B cell (primary cell): Measurements from ENCODE around the gene OR4Q2. TPM values are rescaled to one million over a fixed set of nuclear protein-coding genes. Genes with fewer than 3 reads are reported as not detected.

ENCODE experiments used
- ATAC-seq: fragments of 200-7000 bp; cut with Tn5 transposase; one replicate; pipeline ENCODE4 v1.10.0; 2021; ENCODE audit warnings: low read depth, mild to moderate bottlenecking, moderate number of reproducible peaks, moderate library complexity
- CTCF ChIA-PET: fragments of 350-600 bp; sonication (Branson Sonifier 250); formaldehyde crosslinking; loops from one replicate; lab custom pipeline; 2021; ENCODE audit warnings: antibody characterized with exemption, inconsistent platforms; lab: Charles Lee
- POLR2A ChIA-PET: fragments of 350-600 bp; sonication (Branson Sonifier 250); formaldehyde crosslinking; loops from one replicate; lab custom pipeline; 2021; ENCODE audit warnings: antibody characterized with exemption; lab: Charles Lee
- DNase-seq: peaks from one replicate; pipeline ENCODE4 v3.0.0; 2013
- H2AFZ ChIP-seq: 2 replicates; pipeline ENCODE4 v1.6.1; 2012; ENCODE audit warnings: mild to moderate bottlenecking, low read depth, low read length; ENCODE audit not compliant: insufficient read depth, poor library complexity, severe bottlenecking
- H3K27ac ChIP-seq, 2 donors: 1 replicate in 1 of 2; 2 replicates in 1 of 2; pipeline ENCODE4 v1.5.1; 2012 to 2013; ENCODE audit warnings: low read length in 2 of 2, mild to moderate bottlenecking in 2 of 2, moderate library complexity in 1 of 2
- H3K27me3 ChIP-seq, 4 experiments: fragments of 200-600 bp in 1 of 4; sonication (generic) in 1 of 4; replicated peaks in 1 of 4; 1 replicate in 2 of 4; 2 replicates in 2 of 4; pipeline versions ENCODE4 v1.6.1 to v1.7.0; 2013 to 2016; ENCODE audit warnings: low read length in 3 of 4, mild to moderate bottlenecking in 2 of 4, mixed read lengths in 1 of 4, moderate library complexity in 1 of 4; ENCODE audit not compliant: insufficient read depth in 4 of 4, control insufficient read depth in 3 of 4; ENCODE audit errors: control extremely low read depth in 1 of 4
- H3K36me3 ChIP-seq, 2 experiments: replicated peaks in 1 of 2; 1 replicate in 1 of 2; 2 replicates in 1 of 2; pipeline versions ENCODE4 v1.6.1 to v1.7.1; 2013; ENCODE audit warnings: low read length in 1 of 2; ENCODE audit not compliant: insufficient read depth in 2 of 2, control insufficient read depth in 1 of 2; ENCODE audit errors: control extremely low read depth in 1 of 2, extremely low read depth in 1 of 2
- H3K4me1 ChIP-seq, 2 donors: fragments of 200-600 bp in 1 of 2; sonication (generic) in 1 of 2; 1 replicate in 1 of 2; 2 replicates in 1 of 2; pipeline versions ENCODE4 v1.5.1 to v1.6.1; 2013 to 2017; ENCODE audit warnings: low read length in 2 of 2; ENCODE audit not compliant: control insufficient read depth in 2 of 2, insufficient read depth in 2 of 2
- H3K4me2 ChIP-seq: replicated peaks from 2 replicates; pipeline ENCODE3; 2012; ENCODE audit warnings: mild to moderate bottlenecking, low read depth, low read length; ENCODE audit not compliant: poor library complexity, severe bottlenecking
- H3K4me3 ChIP-seq, 5 experiments: fragments of 200-600 bp in 1 of 5; sonication (generic) in 1 of 5; 1 replicate in 3 of 5; 2 replicates in 2 of 5; pipeline versions ENCODE4 v1.5.1 to v1.7.0; 2011 to 2016; ENCODE audit warnings: low read length in 4 of 5, mild to moderate bottlenecking in 4 of 5, low read depth in 2 of 5, control low read depth in 1 of 5, moderate library complexity in 1 of 5; ENCODE audit not compliant: insufficient read depth in 1 of 5; ENCODE audit errors: control extremely low read depth in 1 of 5, extremely low read depth in 1 of 5
- H3K79me2 ChIP-seq: fragments of 200-600 bp; sonication (generic); one replicate; pipeline ENCODE4 v1.6.0; 2016; ENCODE audit warnings: low read length; ENCODE audit not compliant: control insufficient read depth, insufficient read depth
- H3K9ac ChIP-seq: fragments of 200-600 bp; sonication (generic); 2 replicates; pipeline ENCODE4 v1.6.1; 2017; ENCODE audit warnings: mild to moderate bottlenecking, low read length, moderate library complexity
- H3K9me3 ChIP-seq, 3 donors: one replicate each; pipeline versions ENCODE4 v1.6.1 to v1.7.1; 2013; ENCODE audit warnings: low read length in 2 of 3; ENCODE audit not compliant: control insufficient read depth in 2 of 3, insufficient read depth in 1 of 3; ENCODE audit errors: control extremely low read depth in 1 of 3
- H4K20me1 ChIP-seq: 2 replicates; pipeline ENCODE4 v1.6.0; 2012; ENCODE audit warnings: mild to moderate bottlenecking, low read length; ENCODE audit not compliant: insufficient read depth, control insufficient read depth, poor library complexity, severe bottlenecking
- H3K27ac Mint-ChIP-seq: one replicate; pipeline ENCODE4 v1.8.0; 2021; ENCODE audit warnings: mixed read lengths
- H3K27me3 Mint-ChIP-seq: one replicate; pipeline ENCODE4 v1.8.0; 2021; ENCODE audit warnings: mixed read lengths
- H3K4me1 Mint-ChIP-seq: one replicate; pipeline ENCODE4 v1.8.0; 2021; ENCODE audit warnings: mixed read lengths
- H3K4me3 Mint-ChIP-seq: one replicate; pipeline ENCODE4 v1.8.0; 2021; ENCODE audit warnings: mixed read lengths
- H3K9me3 Mint-ChIP-seq: one replicate; pipeline ENCODE4 v1.8.0; 2022; ENCODE audit warnings: mixed read lengths; ENCODE audit not compliant: insufficient read depth
- EZH2 ChIP-seq: IDR thresholded peaks from 2 replicates; pipeline ENCODE4 v1.6.1; 2012; ENCODE audit warnings: borderline replicate concordance, low read depth, mild to moderate bottlenecking, moderate library complexity, low read length; ENCODE audit not compliant: insufficient read depth, poor library complexity, severe bottlenecking
- whole genome bisulfite sequencing: methylation state at CpG from one replicate; pipeline ENCODE4 v1.1.5; 2013; ENCODE audit warnings: missing lambda C conversion rate; ENCODE audit not compliant: insufficient coverage; 5-methylcytosine and 5-hydroxymethylcytosine counted together
- intact Hi-C: fragments of 100-400 bp; cut with micrococcal nuclease; formaldehyde crosslinking; loops from one replicate; pipeline ENCODE4 v1.10.0; 2022
- polyA plus RNA-seq: library from polyadenylated mRNA; depleted of rRNA; stranded (reverse); fragments of >200 nt; gene quantifications from 2 replicates; pipeline ENCODE4 v1.2.3, GENCODE V29; 2012
- total RNA-seq, 2 donors: library from RNA; stranded (reverse); fragments of 120-200 nt in 1 of 2; gene quantifications; 1 replicate in 1 of 2; 2 replicates in 1 of 2; pipeline versions ENCODE4 v1.2.3 to v1.2.4, GENCODE V29; 2013 to 2022
- TF ChIP-seq, protein P1 (sequence below): fragments of 200-600 bp; IDR thresholded peaks from one replicate; pipeline ENCODE4 v1.8.0; 2022; ENCODE audit warnings: antibody characterized with exemption, mild to moderate bottlenecking

Gene OR4Q2
- total and polyA plus RNA-seq, 2 donors (not counting 1 experiment from before 2014, with no cell fraction given): not detected

DNA sequence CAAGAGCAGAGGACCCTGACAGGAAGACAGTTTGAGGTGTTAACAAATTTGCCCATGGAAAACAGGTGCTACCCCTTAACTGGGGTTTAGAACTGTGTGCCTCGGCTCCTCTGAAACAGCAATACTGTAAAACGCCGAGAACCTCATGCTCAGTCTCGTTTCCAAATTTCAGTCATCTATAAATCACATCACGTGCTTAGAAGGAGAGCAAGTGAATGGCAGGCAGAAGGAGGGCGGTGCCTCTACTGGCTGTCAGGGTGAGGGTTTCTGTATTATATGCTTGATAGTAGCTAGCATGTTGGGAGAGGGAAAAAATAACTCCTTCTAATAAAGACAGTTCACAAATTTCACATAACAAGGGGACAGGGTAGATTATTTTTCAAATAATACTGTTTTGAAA, 29.1 kb downstream of the OR4Q2 start:
- ChIA-PET CTCF (no interaction called here), POLR2A (no interaction called here)
- no peaks in the 10 kb centered on the region for H3K4me1 Mint-ChIP-seq
- Histone ChIP-seq H3K9me3 (peaks cover 0 to 2% (median 0%) of the 10 kb centered on the region in 3 donors), H3K79me2 (no peaks in the 10 kb centered on the region), H3K4me2 (no peak overlapping the region), H3K27ac (no peak overlapping the region), H3K27me3 (no peaks in the 10 kb centered on the region), H3K4me1 (no peaks in the 10 kb centered on the region), H4K20me1 (no peaks in the 10 kb centered on the region), H2AFZ (no peak overlapping the region), H3K4me3 (no peak overlapping the region), H3K9ac (no peak overlapping the region), H3K36me3 (no peaks in the 10 kb centered on the region)
- H3K9me3 Mint-ChIP-seq: peaks cover 6% of the 10 kb centered on the region
- no peak overlapping the region for H3K4me3 Mint-ChIP-seq
- no peak for TF ChIP-seq EZH2
- TF ChIP-seq, protein P1, sequence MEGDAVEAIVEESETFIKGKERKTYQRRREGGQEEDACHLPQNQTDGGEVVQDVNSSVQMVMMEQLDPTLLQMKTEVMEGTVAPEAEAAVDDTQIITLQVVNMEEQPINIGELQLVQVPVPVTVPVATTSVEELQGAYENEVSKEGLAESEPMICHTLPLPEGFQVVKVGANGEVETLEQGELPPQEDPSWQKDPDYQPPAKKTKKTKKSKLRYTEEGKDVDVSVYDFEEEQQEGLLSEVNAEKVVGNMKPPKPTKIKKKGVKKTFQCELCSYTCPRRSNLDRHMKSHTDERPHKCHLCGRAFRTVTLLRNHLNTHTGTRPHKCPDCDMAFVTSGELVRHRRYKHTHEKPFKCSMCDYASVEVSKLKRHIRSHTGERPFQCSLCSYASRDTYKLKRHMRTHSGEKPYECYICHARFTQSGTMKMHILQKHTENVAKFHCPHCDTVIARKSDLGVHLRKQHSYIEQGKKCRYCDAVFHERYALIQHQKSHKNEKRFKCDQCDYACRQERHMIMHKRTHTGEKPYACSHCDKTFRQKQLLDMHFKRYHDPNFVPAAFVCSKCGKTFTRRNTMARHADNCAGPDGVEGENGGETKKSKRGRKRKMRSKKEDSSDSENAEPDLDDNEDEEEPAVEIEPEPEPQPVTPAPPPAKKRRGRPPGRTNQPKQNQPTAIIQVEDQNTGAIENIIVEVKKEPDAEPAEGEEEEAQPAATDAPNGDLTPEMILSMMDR: no peak
- 80% methylated on average over 2 of the region's 6 CpGs for WGBS
- no peaks in the 10 kb centered on the region for H3K27me3 Mint-ChIP-seq
- no peak overlapping the region for H3K27ac Mint-ChIP-seq
- intact Hi-C loops: no loop called here
- no peak for ATAC-seq
- DNase-seq: no peak

DNA sequence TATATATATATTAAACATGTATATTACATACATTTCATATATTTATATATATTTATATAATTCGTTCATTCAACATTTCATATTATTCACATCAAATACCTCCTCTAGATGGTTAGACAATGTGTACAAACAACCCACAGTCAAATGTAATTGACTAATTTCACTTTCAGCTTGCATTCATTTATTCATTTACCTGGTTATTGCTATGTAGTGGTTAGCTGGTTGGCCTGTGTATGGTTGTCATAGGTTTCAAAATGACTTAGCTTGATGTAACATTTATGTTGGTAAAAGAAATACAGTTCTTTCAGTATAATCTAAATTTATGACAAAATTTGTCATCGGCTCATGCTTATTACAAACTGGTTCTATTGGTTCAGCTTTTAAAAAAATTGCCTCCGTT, 33.5 kb downstream of the OR4Q2 start:
- Histone ChIP-seq H3K79me2 (no peaks in the 10 kb centered on the region), H3K9me3 (no peaks in the 10 kb centered on the region), H3K36me3 (no peaks in the 10 kb centered on the region), H3K4me1 (no peaks in the 10 kb centered on the region), H4K20me1 (no peaks in the 10 kb centered on the region), H3K4me3 (no peak overlapping the region), H3K27me3 (no peaks in the 10 kb centered on the region), H3K27ac (no peak overlapping the region), H2AFZ (no peak overlapping the region), H3K4me2 (no peak overlapping the region), H3K9ac (no peak overlapping the region)
- no CpG with 5 or more reads among the region's 3 CpGs for WGBS
- no peaks in the 10 kb centered on the region for H3K9me3 Mint-ChIP-seq
- ChIA-PET POLR2A (no interaction called here), CTCF (no interaction called here)
- intact Hi-C loops: no loop called here
- H3K4me3 Mint-ChIP-seq: no peak overlapping the region
- H3K4me1 Mint-ChIP-seq: no peaks in the 10 kb centered on the region
- no peaks in the 10 kb centered on the region for H3K27me3 Mint-ChIP-seq
- no peak for ATAC-seq
- TF ChIP-seq, protein P1: no peak
- TF ChIP-seq EZH2: no peak
- DNase-seq: no peak
- H3K27ac Mint-ChIP-seq: no peak overlapping the region
